Activated CD8-positive, alpha-beta memory T cell treated with anti-CD3 and anti-CD28 coated beads, Interleukin-2, amount 50 U/mL, for 1 hour (primary cell): Measurements from ENCODE around the gene IQUB.
"Not testable (repeated sequence)": the region's sequence is repeated elsewhere in the genome, so short reads cannot be mapped to it uniquely, and the experiment has no call there.

Source experiments
- DNase-seq: peaks from one replicate; pipeline ENCODE4 v3.0.0-alpha.2; 2020; ENCODE audit errors: extremely low read depth

IQUB gene

GRCh38 chr7:123415625-123416024, 118.8 kb downstream of the IQUB start:
- DNase-seq = no peak

GRCh38 chr7:123410273-123410904, 124.0 kb downstream of the IQUB start:
- no peak for DNase-seq

DNA sequence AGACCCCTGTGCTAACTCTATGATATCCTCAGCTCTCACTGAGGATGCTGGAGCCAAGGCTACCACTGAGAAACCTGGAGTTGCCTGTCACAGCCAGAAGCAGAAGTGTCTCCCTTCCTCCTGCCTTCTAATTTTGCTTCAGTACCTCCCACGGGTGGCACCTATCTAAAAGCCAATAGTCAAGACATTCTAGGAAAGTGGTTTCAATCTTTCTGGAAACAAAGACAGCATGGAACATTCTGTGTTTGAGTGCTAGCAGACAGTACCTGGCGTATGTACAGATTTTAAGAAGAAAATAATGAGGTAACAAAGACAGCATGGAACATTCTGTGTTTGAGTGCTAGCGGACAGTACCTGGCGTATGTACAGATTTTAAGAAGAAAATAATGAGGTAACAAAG, 126.4 kb downstream of the IQUB start:
- DNase-seq = not testable (repeated sequence)
